IPS-18c (cell line): ENCODE results near the gene MLXIP.
"Not testable (repeated sequence)": the region's sequence is repeated elsewhere in the genome, so short reads cannot be mapped to it uniquely, and the experiment has no call there.

Source experiments
- H3K4me3 ChIP-seq: 2 replicates; pipeline ENCODE4 v1.7.0; 2013; ENCODE audit warnings: low read depth, mild to moderate bottlenecking, low read length, moderate library complexity; ENCODE audit not compliant: insufficient read depth
- H3K9me3 ChIP-seq: one replicate; pipeline ENCODE4 v1.6.1; 2013; ENCODE audit warnings: mild to moderate bottlenecking, low read length, moderate library complexity; ENCODE audit not compliant: control insufficient read depth, insufficient read depth

MLXIP gene

DNA sequence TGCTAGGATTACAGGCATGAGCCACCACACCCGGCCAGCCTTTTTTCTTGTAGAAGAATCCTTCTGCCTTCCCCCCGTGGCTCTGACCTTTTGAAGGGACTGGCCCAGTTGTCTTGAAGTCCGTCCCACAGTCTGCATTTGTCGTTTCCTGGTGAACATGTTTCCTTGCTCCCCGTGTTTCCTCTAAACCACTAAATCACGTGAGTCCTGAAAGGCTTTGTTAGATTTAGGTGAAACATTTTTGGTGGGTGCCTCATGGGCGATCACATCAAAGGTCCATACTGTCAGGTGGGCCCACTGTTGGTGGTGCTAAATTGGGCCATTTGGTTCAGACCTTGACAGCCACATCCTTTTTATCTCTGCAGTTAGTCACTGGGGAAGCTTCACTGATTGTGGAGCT is 26.3 kb downstream of the MLXIP start:
- Histone ChIP-seq H3K4me3 (no peak overlapping the region), H3K9me3 (no peaks in the 10 kb centered on the region)

DNA sequence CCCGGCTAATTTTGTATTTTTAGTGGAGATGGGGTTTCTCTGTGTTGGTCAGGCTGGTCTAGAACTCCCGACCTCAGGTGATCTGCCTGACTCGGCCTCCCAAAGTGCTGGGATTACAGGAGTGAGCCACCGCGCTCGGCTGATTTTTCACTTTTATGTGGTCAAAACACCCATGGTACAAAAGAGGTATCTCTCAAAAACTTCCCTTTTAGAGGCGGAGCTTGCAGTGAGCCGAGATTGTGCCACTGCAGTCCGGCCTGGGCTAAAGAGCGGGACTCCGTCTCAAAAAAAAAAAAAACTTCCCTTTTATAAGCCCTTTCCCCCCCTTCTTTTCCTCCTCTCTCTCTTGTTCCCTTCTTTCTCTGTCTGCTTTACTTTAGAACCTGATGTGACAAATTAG is 26.9 kb downstream of the MLXIP start:
- H3K4me3 ChIP-seq, H3K9me3 ChIP-seq: not testable (repeated sequence)

GRCh38 chr12:122106843-122107242 is 28.3 kb downstream of the MLXIP start:
- H3K9me3 ChIP-seq = no peaks in the 10 kb centered on the region
- no peak overlapping the region for H3K4me3 ChIP-seq

DNA sequence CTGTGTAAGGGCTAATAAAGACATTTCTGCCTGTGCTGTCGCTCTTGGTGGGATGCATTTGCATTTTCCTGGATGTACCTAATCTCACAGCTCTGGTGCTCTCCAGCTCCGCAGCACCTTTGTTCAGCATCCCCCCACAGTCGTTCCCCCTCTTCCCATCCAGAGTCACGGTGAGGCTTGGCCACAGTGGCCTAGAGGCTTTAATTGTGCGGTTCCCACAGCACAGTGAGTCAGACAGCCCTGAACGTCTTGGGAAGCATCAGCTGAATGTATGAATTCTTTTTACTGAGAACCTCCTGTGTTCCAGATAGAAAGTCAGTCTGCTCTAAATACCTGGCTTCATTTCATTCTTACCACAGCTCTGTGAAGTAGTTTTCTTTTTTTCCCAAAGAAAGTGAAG is 28.7 kb downstream of the MLXIP start:
- no peak overlapping the region for H3K4me3 ChIP-seq
- H3K9me3 ChIP-seq = no peaks in the 10 kb centered on the region

DNA sequence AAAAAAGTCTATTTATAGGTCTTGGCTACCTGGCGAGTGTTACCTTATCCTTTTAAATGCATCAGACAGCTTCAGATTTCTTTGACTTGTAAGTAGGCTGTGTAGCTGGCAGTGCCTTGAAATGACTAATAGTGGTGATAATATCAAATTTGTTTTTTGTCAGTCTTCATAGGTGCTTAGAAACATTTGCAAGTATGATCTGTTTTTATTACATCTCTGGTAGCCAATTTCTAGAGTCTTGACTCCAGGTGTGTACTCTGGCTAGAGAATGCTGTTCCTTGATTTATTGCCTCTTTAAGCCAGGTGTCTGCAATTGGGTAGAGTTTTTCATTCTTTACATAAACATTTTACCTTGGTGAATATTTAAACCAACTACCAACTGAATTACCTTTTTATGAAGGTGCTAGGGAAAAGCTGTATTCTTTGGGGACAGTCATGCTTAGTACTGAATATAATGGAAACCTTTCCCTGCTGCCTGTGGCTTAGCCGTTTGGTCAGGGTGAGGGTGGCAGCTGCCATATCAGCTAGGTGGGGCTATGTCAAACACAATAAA is 32.6 kb downstream of the MLXIP start:
- H3K9me3 ChIP-seq = no peaks in the 10 kb centered on the region
- no peak overlapping the region for H3K4me3 ChIP-seq

DNA sequence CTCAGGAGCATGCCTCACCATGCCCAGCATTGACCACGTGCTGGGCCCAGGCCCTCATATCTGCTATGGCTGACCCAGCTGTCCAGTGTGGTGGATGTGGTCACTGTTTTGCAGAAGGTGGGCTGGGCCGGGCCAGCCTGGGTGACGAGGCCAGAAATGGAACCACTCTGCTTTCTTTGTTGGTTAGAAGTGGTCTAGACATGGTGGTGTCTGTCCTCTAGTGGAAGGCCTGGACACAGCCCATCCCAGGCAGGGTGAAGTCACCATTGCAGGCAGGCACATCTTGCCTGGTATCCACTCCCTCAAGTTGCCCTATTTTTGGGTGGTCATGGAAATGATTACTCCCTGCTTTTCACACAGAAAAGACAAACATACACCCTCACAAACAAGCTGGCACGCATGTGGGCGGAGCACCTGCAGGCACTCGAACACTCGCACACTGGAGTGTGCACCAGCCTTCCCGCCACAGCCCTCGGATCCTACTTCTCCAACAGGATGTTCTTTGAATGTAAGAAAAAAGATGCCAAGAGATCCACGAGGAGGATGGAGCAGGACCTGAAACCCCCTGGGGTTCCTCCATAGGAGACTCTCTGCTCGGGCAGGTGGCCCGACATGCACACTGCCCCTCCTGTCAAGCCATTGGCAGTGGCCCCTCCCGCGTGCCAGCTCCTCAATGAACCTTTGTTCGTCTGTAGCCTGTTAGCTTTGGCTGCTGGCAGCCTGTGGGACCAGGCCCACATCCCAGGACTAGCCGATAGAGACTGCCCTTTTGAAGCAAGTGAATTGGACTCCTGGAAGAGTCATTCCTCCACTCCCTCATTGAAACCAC is 38.4 kb downstream of the MLXIP start:
- no peaks in the 10 kb centered on the region for H3K9me3 ChIP-seq
- no peak overlapping the region for H3K4me3 ChIP-seq

DNA sequence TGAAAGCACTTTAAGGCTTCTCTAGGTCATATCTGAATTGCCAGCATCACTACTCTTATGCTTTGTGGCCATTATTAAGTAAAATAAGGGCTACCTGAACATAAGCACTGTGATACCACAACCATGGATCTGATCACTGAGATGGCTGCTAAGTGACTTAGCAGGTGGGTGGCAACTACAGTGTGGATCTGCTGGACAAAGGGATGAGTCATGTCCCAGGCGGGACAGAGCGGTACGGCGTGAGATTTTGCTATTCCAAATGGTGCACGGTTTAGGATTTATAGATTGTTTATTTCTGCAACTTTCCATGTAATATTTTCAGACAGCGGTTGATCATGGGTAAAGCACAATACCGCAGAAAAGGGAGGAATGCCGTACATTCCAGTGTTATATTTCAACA is 39.4 kb downstream of the MLXIP start:
- no peaks in the 10 kb centered on the region for H3K9me3 ChIP-seq
- H3K4me3 ChIP-seq = no peak overlapping the region

GRCh38 chr12:122121341-122121740 is 42.8 kb downstream of the MLXIP start:
- H3K4me3 ChIP-seq, H3K9me3 ChIP-seq: not testable (repeated sequence)

DNA sequence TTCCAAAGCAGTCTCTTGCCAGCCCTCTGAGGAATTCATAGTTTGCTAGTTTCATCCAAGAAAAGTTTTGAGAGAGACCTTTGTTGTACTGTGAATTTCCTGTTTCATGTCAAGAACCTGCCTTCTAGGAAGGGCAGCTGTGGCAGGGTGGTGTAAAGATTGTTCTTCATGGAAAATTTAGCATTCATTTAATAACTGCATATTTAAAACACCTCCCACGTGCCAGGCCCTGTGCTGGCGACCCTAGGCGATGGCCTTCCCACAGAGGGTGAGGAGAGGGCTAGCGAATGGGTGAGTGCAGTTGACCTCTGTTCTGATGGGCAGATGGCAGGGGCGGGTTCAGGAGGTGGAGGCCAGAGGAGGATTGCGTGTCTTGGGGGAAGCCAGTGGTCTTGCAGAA is 43.2 kb downstream of the MLXIP start:
- Histone ChIP-seq H3K9me3 (no peaks in the 10 kb centered on the region), H3K4me3 (no peak overlapping the region)

DNA sequence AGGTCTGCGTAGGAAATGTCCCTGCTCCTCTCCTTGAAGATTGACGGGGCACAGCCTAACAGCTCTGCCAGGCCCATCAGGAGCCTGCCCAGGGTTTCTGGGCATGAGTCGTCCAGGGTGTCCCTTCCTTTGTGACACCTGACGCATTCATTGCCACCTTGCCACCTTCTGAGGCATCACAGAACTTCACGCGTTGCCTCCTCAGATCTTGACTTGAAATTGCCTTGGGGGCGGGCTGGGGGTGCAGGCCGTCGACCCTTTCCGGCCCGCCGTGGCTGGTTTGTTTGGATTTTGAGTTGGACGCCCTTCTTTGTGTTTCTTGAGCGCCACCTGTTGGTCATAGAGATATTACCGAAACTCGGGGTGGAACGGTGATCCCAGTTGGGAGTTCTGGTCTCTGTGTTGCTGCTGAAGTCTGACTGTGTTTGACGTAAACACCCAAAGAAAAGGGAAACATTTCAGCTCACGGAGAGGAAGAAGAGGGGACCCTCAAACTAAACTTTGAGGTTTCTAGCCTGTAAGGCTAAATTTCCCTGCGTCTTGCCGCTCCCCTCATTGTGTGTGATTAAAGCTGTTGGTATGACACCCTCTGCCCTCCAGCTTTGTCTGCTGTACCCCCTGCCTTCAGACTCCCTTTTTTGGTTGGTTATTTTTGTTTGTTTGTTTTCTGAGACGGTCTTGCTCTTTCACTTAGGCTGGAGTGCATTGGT is 44.6 kb downstream of the MLXIP start:
- Histone ChIP-seq H3K4me3 (no peak overlapping the region), H3K9me3 (no peaks in the 10 kb centered on the region)

GRCh38 chr12:122123761-122124145 is 45.2 kb downstream of the MLXIP start:
- no peak overlapping the region for H3K4me3 ChIP-seq
- no peaks in the 10 kb centered on the region for H3K9me3 ChIP-seq

- no peaks in the 10 kb centered on the region for H3K9me3 ChIP-seq
These were observed 45.8 kb downstream of the MLXIP start for GRCh38 chr12:122124370-122124769.

DNA sequence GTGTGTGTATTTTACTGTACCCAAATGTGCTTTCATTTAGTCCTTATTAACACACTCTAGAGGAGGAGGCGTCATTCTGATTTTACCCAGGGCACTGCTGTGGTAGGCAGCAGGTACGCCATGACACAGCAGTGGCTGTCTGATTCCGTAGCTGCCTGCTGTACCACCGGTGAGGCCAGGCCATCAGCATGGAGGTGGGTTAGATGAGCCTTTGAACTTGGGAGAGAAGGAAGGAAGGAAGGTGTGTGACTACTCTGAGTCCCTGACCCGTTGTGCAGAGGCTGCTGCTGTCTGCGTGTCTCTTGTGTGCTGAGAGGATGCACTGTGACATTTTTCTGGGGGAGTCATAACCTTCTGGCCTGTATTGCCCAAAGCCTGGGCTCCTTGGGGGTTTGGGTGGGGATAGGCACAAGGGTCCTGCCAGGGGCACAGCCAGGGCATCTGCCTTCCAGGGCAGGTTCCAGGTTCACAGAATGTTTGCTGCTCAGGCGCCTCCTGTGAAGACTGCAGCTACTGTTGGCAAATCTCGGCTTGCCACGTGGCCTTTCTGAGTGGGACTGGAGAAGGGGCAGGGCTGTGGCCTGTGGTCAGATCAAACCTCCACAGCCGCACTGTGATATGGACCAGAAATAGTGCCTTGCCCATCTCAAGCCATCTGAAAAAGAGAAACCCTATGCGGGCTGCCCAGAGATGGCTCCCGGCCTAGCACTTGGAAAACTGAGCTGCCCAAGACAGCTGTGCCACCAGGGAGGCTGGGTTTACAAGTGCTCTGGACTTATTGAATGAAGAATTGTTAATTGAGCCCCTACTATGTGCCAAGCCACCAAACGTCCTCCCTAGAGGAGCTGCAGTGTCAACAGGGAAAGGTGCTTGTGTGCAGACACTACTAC is 47.1 kb downstream of the MLXIP start:
- no peak overlapping the region for H3K4me3 ChIP-seq
- no peaks in the 10 kb centered on the region for H3K9me3 ChIP-seq

More at GRCh38 chr12:122124370-122124769, 45.8 kb downstream of the MLXIP start:
- no peak overlapping the region for H3K4me3 ChIP-seq

- H3K4me3 ChIP-seq = no peak overlapping the region
- H3K9me3 ChIP-seq = no peaks in the 10 kb centered on the region
These were observed 47.7 kb downstream of the MLXIP start for GRCh38 chr12:122126342-122126635.

DNA sequence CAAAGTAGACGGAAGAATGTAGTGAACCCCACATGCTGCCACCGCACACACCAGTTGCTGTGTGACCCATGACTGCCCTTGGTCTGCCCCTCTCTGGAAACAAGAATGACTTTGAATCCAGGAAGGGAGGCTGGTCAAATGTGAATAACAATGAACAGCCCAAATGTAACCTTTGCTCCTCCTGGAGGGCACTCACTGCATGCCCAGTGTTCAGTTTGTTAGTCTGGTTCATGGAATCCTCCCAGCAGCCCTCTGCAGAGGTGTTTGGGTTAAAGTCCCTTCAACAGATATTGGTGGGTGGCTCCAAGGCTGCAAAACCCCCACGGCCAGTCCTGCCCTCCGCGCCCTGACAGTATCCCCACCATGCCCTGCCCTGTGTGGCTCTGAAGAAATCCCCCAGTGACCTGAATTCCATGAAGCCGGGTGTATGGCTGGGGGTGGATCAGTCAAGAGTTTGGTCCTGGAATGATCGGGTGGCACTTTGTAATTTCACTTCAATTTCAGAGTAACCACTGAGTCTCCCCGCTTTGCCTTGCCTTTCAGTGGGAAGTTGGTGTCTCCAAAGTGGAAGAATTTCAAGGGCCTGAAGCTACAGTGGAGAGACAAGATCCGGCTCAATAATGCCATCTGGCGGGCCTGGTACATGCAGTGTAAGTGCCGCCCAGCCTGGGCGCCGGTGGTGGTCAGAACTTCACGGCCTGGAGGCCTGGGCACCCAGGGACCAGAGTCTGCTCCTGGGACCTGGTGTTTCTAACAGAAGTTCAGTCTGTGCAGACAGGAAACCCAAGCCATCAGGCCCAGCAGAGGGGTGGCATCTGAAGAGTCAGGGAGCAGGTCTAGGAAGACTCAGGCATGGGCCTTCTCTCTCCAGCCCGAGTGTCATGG is 48.4 kb downstream of the MLXIP start:
- no peaks in the 10 kb centered on the region for H3K9me3 ChIP-seq
- no peak overlapping the region for H3K4me3 ChIP-seq

GRCh38 chr12:122127839-122128238 is 49.3 kb downstream of the MLXIP start:
- no peak overlapping the region for H3K4me3 ChIP-seq
- no peaks in the 10 kb centered on the region for H3K9me3 ChIP-seq

DNA sequence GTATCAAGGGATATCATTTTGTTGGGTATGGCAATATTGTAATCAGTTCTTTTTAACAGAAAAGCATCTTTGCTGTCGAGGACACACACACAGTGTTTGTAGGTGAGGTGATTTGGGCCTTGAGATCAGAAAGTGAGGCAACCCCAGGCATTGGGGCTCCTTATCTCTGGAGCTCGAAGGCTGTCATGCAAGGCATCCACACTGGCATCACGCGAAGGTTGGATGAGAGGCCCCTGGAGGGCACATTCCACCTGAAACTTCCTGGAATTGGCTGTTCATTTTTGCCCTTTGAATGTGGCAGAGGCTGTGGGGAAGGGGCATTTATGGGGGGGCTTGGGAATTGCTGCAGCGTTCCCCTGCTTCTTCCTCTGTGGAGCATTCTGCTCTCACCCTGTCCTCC is 49.9 kb downstream of the MLXIP start:
- no peaks in the 10 kb centered on the region for H3K9me3 ChIP-seq
- no peak overlapping the region for H3K4me3 ChIP-seq
